MCF 10A (cell line): ENCODE data around the gene NCOA5. TPM values are rescaled to one million over a fixed set of nuclear protein-coding genes. Genes with fewer than 3 reads are reported as not detected.

Source experiments
- BruUV-seq: library from RNA; stranded (reverse); fragments of 400-500 nt; replicated peaks from 2 replicates; lab custom pipeline; 2021; lab: Mats Ljungman, UMichigan
- CTCF ChIA-PET: fragments of 300-600 bp; sonication (Branson Sonifier 250); formaldehyde crosslinking; extraction: SDS; loops from one replicate; lab custom pipeline; 2021; ENCODE audit warnings: antibody characterized with exemption, inconsistent platforms; lab: Yijun Ruan, JAX
- POLR2A ChIA-PET: fragments of 300-600, 350-650 bp; sonication (Branson Sonifier 250); formaldehyde crosslinking; extraction: SDS; loops from one replicate; lab custom pipeline; 2020; ENCODE audit warnings: antibody characterized with exemption, inconsistent platforms; lab: Yijun Ruan, JAX
- DNase-seq: peaks from one replicate; pipeline ENCODE4 v3.0.0-alpha.2; 2018; ENCODE audit not compliant: unreplicated experiment
- H3K27ac Mint-ChIP-seq: one replicate; pipeline ENCODE4 v1.8.0; 2022; ENCODE audit warnings: mild to moderate bottlenecking, low read depth, mixed read lengths; ENCODE audit not compliant: unreplicated experiment
- H3K27me3 Mint-ChIP-seq: one replicate; pipeline ENCODE4 v1.8.0; 2022; ENCODE audit warnings: mixed read lengths; ENCODE audit not compliant: insufficient read depth, unreplicated experiment
- H3K36me3 Mint-ChIP-seq: one replicate; pipeline ENCODE4 v1.8.0; 2022; ENCODE audit warnings: mild to moderate bottlenecking, moderate library complexity, mixed read lengths; ENCODE audit not compliant: insufficient read depth, unreplicated experiment
- H3K4me1 Mint-ChIP-seq: one replicate; pipeline ENCODE4 v1.8.0; 2022; ENCODE audit warnings: mixed read lengths; ENCODE audit not compliant: insufficient read depth, unreplicated experiment
- H3K4me3 Mint-ChIP-seq: one replicate; pipeline ENCODE4 v1.8.0; 2022; ENCODE audit warnings: mild to moderate bottlenecking, moderate library complexity, mixed read lengths; ENCODE audit not compliant: unreplicated experiment
- H3K9me3 Mint-ChIP-seq: one replicate; pipeline ENCODE4 v1.8.0; 2022; ENCODE audit warnings: mixed read lengths; ENCODE audit not compliant: unreplicated experiment
- CTCF ChIP-seq: fragments of 200-600 bp; IDR thresholded peaks from one replicate; pipeline ENCODE4 v1.8.0; 2022; ENCODE audit warnings: antibody characterized with exemption, mild to moderate bottlenecking; ENCODE audit not compliant: unreplicated experiment
- intact Hi-C: fragments of 100-400 bp; cut with micrococcal nuclease; formaldehyde crosslinking; loops from 2 replicates; pipeline ENCODE4 v1.14.1; 2022
- total RNA-seq: library from RNA; stranded (reverse); gene quantifications from 2 replicates; pipeline ENCODE4 v1.2.3, GENCODE V29; 2022

The NCOA5 gene
- total RNA-seq, 1 experiment from 2014 or later = 26.0 TPM

- Mint-ChIP-seq H3K9me3 (no peaks in the 10 kb centered on the region), H3K4me1 (no peaks in the 10 kb centered on the region), H3K36me3 (peaks cover 13% of the 10 kb centered on the region), H3K27me3 (peaks cover 12% of the 10 kb centered on the region), H3K4me3 (no peak overlapping the region), H3K27ac (no peak overlapping the region)
- no TSS peak for BruUV-seq
- ChIA-PET CTCF (interaction anchor here (0.6 to 1.3 kb wide), 3 partner anchors 10 to 69 kb away, joined by 3 read pairs; no protein-coding TSS in a partner anchor), POLR2A (no interaction called here)
- no peak for DNase-seq
- no peak for TF ChIP-seq CTCF
- intact Hi-C loops = no loop called here
Measured at GRCh38 chr20:46056027-46056833, 33.5 kb downstream of the NCOA5 start.

GRCh38 chr20:46055269-46055668 lies 34.5 kb downstream of the NCOA5 start:
- H3K4me3 Mint-ChIP-seq = no peak overlapping the region
- peaks cover 7% of the 10 kb centered on the region for H3K36me3 Mint-ChIP-seq
- H3K27ac Mint-ChIP-seq = no peak overlapping the region
- ChIA-PET POLR2A (no interaction called here), CTCF (interaction anchor here (0.6 to 1.1 kb wide), 2 partner anchors 11 to 68 kb away, joined by 3 read pairs; no protein-coding TSS in a partner anchor)
- no TSS peak for BruUV-seq
- TF ChIP-seq CTCF = no peak
- intact Hi-C loops = no loop called here
- H3K27me3 Mint-ChIP-seq = peaks cover 12% of the 10 kb centered on the region
- DNase-seq = no peak
- H3K4me1 Mint-ChIP-seq = no peaks in the 10 kb centered on the region
- H3K9me3 Mint-ChIP-seq = no peaks in the 10 kb centered on the region

GRCh38 chr20:46054606-46055005 lies 35.2 kb downstream of the NCOA5 start:
- CTCF ChIA-PET = no interaction called here
- no TSS peak for BruUV-seq
- Mint-ChIP-seq H3K27me3 (peaks cover 19% of the 10 kb centered on the region), H3K9me3 (no peaks in the 10 kb centered on the region), H3K27ac (no peak overlapping the region), H3K4me3 (no peak overlapping the region), H3K4me1 (no peaks in the 10 kb centered on the region), H3K36me3 (peaks cover under 1% of the 10 kb centered on the region)
- POLR2A ChIA-PET = no interaction called here
- TF ChIP-seq CTCF = no peak
- intact Hi-C loops = no loop called here
- no peak for DNase-seq

- H3K36me3 Mint-ChIP-seq = no peaks in the 10 kb centered on the region
- TF ChIP-seq CTCF = no peak
- BruUV-seq = no TSS peak
- no peak for DNase-seq
- no peak overlapping the region for H3K4me3 Mint-ChIP-seq
- H3K4me1 Mint-ChIP-seq = no peaks in the 10 kb centered on the region
- H3K27me3 Mint-ChIP-seq = peaks cover 31% of the 10 kb centered on the region
- H3K9me3 Mint-ChIP-seq = no peaks in the 10 kb centered on the region
- intact Hi-C loops = no loop called here
- ChIA-PET CTCF (interaction anchor here (0.6 kb wide), 1 partner anchor 196 kb away, joined by 3 read pairs; no protein-coding TSS in a partner anchor), POLR2A (no interaction called here)
- no peak overlapping the region for H3K27ac Mint-ChIP-seq
Measured at GRCh38 chr20:46053416-46053815, 36.3 kb downstream of the NCOA5 start.
